H9 (cell line): ENCODE measurements around the gene WAC. TPM values are rescaled to one million over a fixed set of nuclear protein-coding genes. Genes with fewer than 3 reads are reported as not detected.

Source experiments
- DNase-seq: peaks from one replicate; pipeline ENCODE4 v3.0.0-alpha.2; 2017
- H2AFZ ChIP-seq: one replicate; pipeline ENCODE4 v1.6.1; 2013; ENCODE audit warnings: mild to moderate bottlenecking, low read length, control low read depth, moderate library complexity
- H2AK5ac ChIP-seq: 2 replicates; pipeline ENCODE4 v1.6.1; 2013; ENCODE audit warnings: low read length, control low read depth, mixed read lengths; ENCODE audit not compliant: insufficient read length
- H2BK120ac ChIP-seq: one replicate; pipeline ENCODE4 v1.6.1; 2013; ENCODE audit warnings: low read depth, mild to moderate bottlenecking, low read length, control low read depth, inconsistent platforms; ENCODE audit not compliant: poor library complexity, severe bottlenecking
- H2BK12ac ChIP-seq: 2 replicates; pipeline ENCODE4 v1.6.1; 2013; ENCODE audit warnings: low read length, control low read depth, mixed read lengths, low read depth; ENCODE audit not compliant: insufficient read length
- H2BK15ac ChIP-seq: 2 replicates; pipeline ENCODE4 v1.6.1; 2013; ENCODE audit warnings: low read depth, low read length, control low read depth
- H2BK20ac ChIP-seq: one replicate; pipeline ENCODE4 v1.6.1; 2013; ENCODE audit warnings: low read depth, mild to moderate bottlenecking, low read length, control low read depth, inconsistent platforms; ENCODE audit not compliant: poor library complexity, severe bottlenecking
- H2BK5ac ChIP-seq: 2 replicates; pipeline ENCODE4 v1.6.1; 2013; ENCODE audit warnings: low read length, control low read depth, mixed read lengths; ENCODE audit not compliant: insufficient read length
- H3K14ac ChIP-seq: 2 replicates; pipeline ENCODE4 v1.6.1; 2013; ENCODE audit warnings: low read length, control low read depth; ENCODE audit not compliant: insufficient read depth
- H3K18ac ChIP-seq: 2 replicates; pipeline ENCODE4 v1.6.1; 2013; ENCODE audit warnings: low read depth, mild to moderate bottlenecking, mixed read lengths, low read length, control low read depth; ENCODE audit not compliant: insufficient read length
- H3K23ac ChIP-seq: 2 replicates; pipeline ENCODE4 v1.6.1; 2013; ENCODE audit warnings: low read length, control low read depth, mixed read lengths, low read depth; ENCODE audit not compliant: insufficient read length
- H3K23me2 ChIP-seq: 2 replicates; pipeline ENCODE4 v1.6.1; 2013; ENCODE audit warnings: low read depth, mild to moderate bottlenecking, mixed read lengths, low read length, control low read depth; ENCODE audit not compliant: insufficient read length, poor library complexity, severe bottlenecking
- H3K27ac ChIP-seq: 2 replicates; pipeline ENCODE4 v1.5.1; 2013; ENCODE audit warnings: low read length, control low read depth, mixed read lengths, low read depth; ENCODE audit not compliant: insufficient read length
- H3K27me3 ChIP-seq: 2 replicates; pipeline ENCODE4 v1.6.1; 2013; ENCODE audit warnings: low read length, control low read depth, inconsistent platforms; ENCODE audit not compliant: insufficient read depth
- H3K4ac ChIP-seq: 2 replicates; pipeline ENCODE4 v1.6.1; 2013; ENCODE audit warnings: low read depth, mild to moderate bottlenecking, control low read depth, inconsistent platforms, low read length, moderate library complexity
- H3K4me1 ChIP-seq: 2 replicates; pipeline ENCODE4 v1.6.1; 2013; ENCODE audit warnings: low read length, control low read depth, inconsistent platforms; ENCODE audit not compliant: insufficient read depth
- H3K4me2 ChIP-seq: 2 replicates; pipeline ENCODE4 v1.6.1; 2013; ENCODE audit warnings: low read length, control low read depth, mixed read lengths; ENCODE audit not compliant: insufficient read length, insufficient read depth
- H3K56ac ChIP-seq: 2 replicates; pipeline ENCODE4 v1.6.1; 2013; ENCODE audit warnings: low read depth, mild to moderate bottlenecking, mixed read lengths, low read length, control low read depth; ENCODE audit not compliant: insufficient read length
- H3K79me1 ChIP-seq: 2 replicates; pipeline ENCODE4 v1.6.1; 2013; ENCODE audit warnings: low read depth, mild to moderate bottlenecking, moderate library complexity, low read length, control low read depth, inconsistent platforms; ENCODE audit not compliant: insufficient read depth, poor library complexity, severe bottlenecking
- H3K79me2 ChIP-seq: 2 replicates; pipeline ENCODE4 v1.6.1; 2013; ENCODE audit warnings: low read length, control low read depth, inconsistent platforms; ENCODE audit not compliant: insufficient read depth
- H3K9ac ChIP-seq: 2 replicates; pipeline ENCODE4 v1.6.1; 2013; ENCODE audit warnings: low read length, control low read depth, mixed read lengths; ENCODE audit not compliant: insufficient read length; ENCODE audit errors: extremely low read depth
- H3K9me3 ChIP-seq: one replicate; pipeline ENCODE4 v1.6.1; 2013; ENCODE audit warnings: low read depth, low read length, inconsistent platforms; ENCODE audit not compliant: control insufficient read depth
- H3T11ph ChIP-seq: one replicate; pipeline ENCODE4 v1.6.1; 2013; ENCODE audit warnings: mild to moderate bottlenecking, low read length, control low read depth, inconsistent platforms
- H4K20me1 ChIP-seq: one replicate; pipeline ENCODE4 v1.6.1; 2013; ENCODE audit not compliant: control insufficient read depth, insufficient read length, insufficient read depth
- H4K5ac ChIP-seq: 2 replicates; pipeline ENCODE4 v1.6.1; 2013; ENCODE audit warnings: low read depth, mild to moderate bottlenecking, mixed read lengths, low read length, control low read depth; ENCODE audit not compliant: insufficient read length
- H4K8ac ChIP-seq: replicated peaks from 2 replicates; pipeline ENCODE4 v1.6.1; 2013; ENCODE audit warnings: low read length, control low read depth, mixed read lengths, low read depth; ENCODE audit not compliant: insufficient read length
- H4K91ac ChIP-seq: 2 replicates; pipeline ENCODE4 v1.6.1; 2013; ENCODE audit warnings: low read depth, mild to moderate bottlenecking, moderate library complexity, mixed read lengths, low read length, control low read depth; ENCODE audit not compliant: insufficient read length
- H3K27ac Mint-ChIP-seq, 3 experiments: 2 replicates in 2 of 3; 3 replicates in 1 of 3; pipeline ENCODE4 v1.8.0; 2020 to 2021; ENCODE audit warnings: mixed read lengths in 3 of 3, mild to moderate bottlenecking in 1 of 3, moderate library complexity in 1 of 3
- H3K27me3 Mint-ChIP-seq: 2 replicates; pipeline ENCODE4 v1.8.0; 2021; ENCODE audit warnings: low read depth, mild to moderate bottlenecking, moderate library complexity, mixed read lengths
- H3K36me3 Mint-ChIP-seq, 3 experiments: 2 replicates in 2 of 3; 3 replicates in 1 of 3; pipeline ENCODE4 v1.8.0; 2020 to 2021; ENCODE audit warnings: low read depth in 3 of 3, mixed read lengths in 3 of 3; ENCODE audit not compliant: insufficient read depth in 1 of 3
- H3K4me1 Mint-ChIP-seq, 2 experiments: 2 replicates each; pipeline ENCODE4 v1.8.0; 2020; ENCODE audit warnings: mixed read lengths in 2 of 2
- H3K4me3 Mint-ChIP-seq, 2 experiments: 2 replicates in 1 of 2; 3 replicates in 1 of 2; pipeline ENCODE4 v1.8.0; 2020 to 2021; ENCODE audit warnings: mild to moderate bottlenecking in 2 of 2, mixed read lengths in 2 of 2, moderate library complexity in 1 of 2
- H3K9me3 Mint-ChIP-seq, 2 experiments: 2 replicates in 1 of 2; 3 replicates in 1 of 2; pipeline ENCODE4 v1.8.0; 2020; ENCODE audit warnings: mild to moderate bottlenecking in 2 of 2, mixed read lengths in 2 of 2, moderate library complexity in 1 of 2
- WGBS: extraction: QIAGEN DNeasy Blood & Tissue Kit; methylation state at CpG from one replicate; pipeline ENCODE4 v1.1.7; 2013; ENCODE audit warnings: missing lambda C conversion rate, low lambda C conversion rate, mixed read lengths; ENCODE audit not compliant: insufficient read length; ENCODE audit errors: extremely low coverage; 5-methylcytosine and 5-hydroxymethylcytosine counted together
- total RNA-seq: library from RNA; stranded (reverse); gene quantifications from 2 replicates; pipeline ENCODE4 v1.2.1, GENCODE V29; 2021
- TF ChIP-seq, protein P1 (sequence below): fragments of 200-600 bp; sonication (generic); conservative IDR thresholded peaks from 3 replicates; pipeline ENCODE4 v1.8.0; 2021; ENCODE audit warnings: antibody characterized with exemption, mild to moderate bottlenecking

WAC gene
- total RNA-seq, 1 experiment from 2014 or later, result 130 TPM

DNA sequence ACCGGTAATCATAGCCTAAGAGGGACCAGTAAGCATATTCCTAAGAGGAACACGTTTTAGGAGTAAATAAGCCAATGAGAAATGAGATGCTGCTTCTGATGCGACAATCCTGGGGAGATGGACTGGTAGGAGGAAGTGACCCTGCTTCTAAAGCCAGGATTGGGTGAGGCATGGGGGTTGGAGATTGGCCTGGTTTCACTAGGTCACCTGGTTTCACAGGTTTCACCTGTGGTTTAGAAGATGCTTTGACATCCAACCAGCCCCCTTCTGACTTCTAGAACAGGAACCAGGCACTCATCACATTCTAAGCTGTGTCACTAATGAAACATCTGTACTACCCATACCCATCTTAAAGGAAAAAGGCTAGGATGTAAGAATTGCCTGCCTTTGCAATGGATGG, 91.4 kb downstream of the WAC start:
- Histone ChIP-seq H3K9me3 (no peaks in the 10 kb centered on the region), H4K20me1 (no peaks in the 10 kb centered on the region), H3K4ac (no peak overlapping the region), H3K79me2 (no peaks in the 10 kb centered on the region), H2BK15ac (no peak overlapping the region), H3K23ac (no peak overlapping the region), H4K91ac (no peak overlapping the region), H4K5ac (no peak overlapping the region), H2BK5ac (no peak overlapping the region), H3K56ac (no peak overlapping the region), H3K4me2 (no peak overlapping the region), H3K4me1 (no peaks in the 10 kb centered on the region), H2BK20ac (no peak overlapping the region), H2BK12ac (no peak overlapping the region), H2AFZ (no peak overlapping the region), H3K9ac (no peak overlapping the region), H3K27me3 (no peaks in the 10 kb centered on the region), H3K18ac (no peak overlapping the region), H2BK120ac (no peak overlapping the region), H3T11ph (no peak overlapping the region), H2AK5ac (no peak overlapping the region), H3K14ac (no peak overlapping the region), H3K27ac (no peak overlapping the region), H3K23me2 (no peaks in the 10 kb centered on the region), H3K79me1 (no peaks in the 10 kb centered on the region), H4K8ac (no peak overlapping the region)
- no peak overlapping the region for H3K4me3 Mint-ChIP-seq
- no peaks in the 10 kb centered on the region; a peak in 1 of 5 replicates for H3K9me3 Mint-ChIP-seq
- TF ChIP-seq, protein P1, sequence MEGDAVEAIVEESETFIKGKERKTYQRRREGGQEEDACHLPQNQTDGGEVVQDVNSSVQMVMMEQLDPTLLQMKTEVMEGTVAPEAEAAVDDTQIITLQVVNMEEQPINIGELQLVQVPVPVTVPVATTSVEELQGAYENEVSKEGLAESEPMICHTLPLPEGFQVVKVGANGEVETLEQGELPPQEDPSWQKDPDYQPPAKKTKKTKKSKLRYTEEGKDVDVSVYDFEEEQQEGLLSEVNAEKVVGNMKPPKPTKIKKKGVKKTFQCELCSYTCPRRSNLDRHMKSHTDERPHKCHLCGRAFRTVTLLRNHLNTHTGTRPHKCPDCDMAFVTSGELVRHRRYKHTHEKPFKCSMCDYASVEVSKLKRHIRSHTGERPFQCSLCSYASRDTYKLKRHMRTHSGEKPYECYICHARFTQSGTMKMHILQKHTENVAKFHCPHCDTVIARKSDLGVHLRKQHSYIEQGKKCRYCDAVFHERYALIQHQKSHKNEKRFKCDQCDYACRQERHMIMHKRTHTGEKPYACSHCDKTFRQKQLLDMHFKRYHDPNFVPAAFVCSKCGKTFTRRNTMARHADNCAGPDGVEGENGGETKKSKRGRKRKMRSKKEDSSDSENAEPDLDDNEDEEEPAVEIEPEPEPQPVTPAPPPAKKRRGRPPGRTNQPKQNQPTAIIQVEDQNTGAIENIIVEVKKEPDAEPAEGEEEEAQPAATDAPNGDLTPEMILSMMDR, result no peak
- H3K27ac Mint-ChIP-seq, result no peak overlapping the region
- H3K36me3 Mint-ChIP-seq, result peaks cover 0 to 21% (median 8%) of the 10 kb centered on the region in 3 experiments; a peak in 5 of 7 replicates
- no peak for DNase-seq
- H3K27me3 Mint-ChIP-seq, result peaks cover 3% of the 10 kb centered on the region
- peaks cover 12% of the 10 kb centered on the region in 2 experiments; a peak in 2 of 4 replicates for H3K4me1 Mint-ChIP-seq
- WGBS, result no CpG with 5 or more reads among the region's 3 CpGs
